Activated effector memory CD4-positive, alpha-beta T cell treated with Interleukin-2 at 50 U/mL for 16 hours (primary cell): ENCODE data around the gene OR8A1.
"Not testable (repeated sequence)": the region's sequence is repeated elsewhere in the genome, so short reads cannot be mapped to it uniquely, and the experiment has no call there.

ENCODE experiments used
- DNase-seq: peaks from one replicate; pipeline ENCODE4 v3.0.0-alpha.2; 2020

Gene OR8A1

GRCh38 chr11:124597626-124598025 lies 27.8 kb downstream of the OR8A1 start:
- DNase-seq: no peak

GRCh38 chr11:124600621-124601320 lies 31.0 kb downstream of the OR8A1 start:
- no peak for DNase-seq

GRCh38 chr11:124602193-124602592 lies 32.4 kb downstream of the OR8A1 start:
- DNase-seq: no peak

GRCh38 chr11:124602723-124603122 lies 32.9 kb downstream of the OR8A1 start:
- not testable (repeated sequence) for DNase-seq

GRCh38 chr11:124605719-124606118 lies 35.9 kb downstream of the OR8A1 start:
- no peak for DNase-seq

- no peak for DNase-seq
These were observed 38.4 kb downstream of the OR8A1 start for GRCh38 chr11:124608147-124608546.

- DNase-seq: no peak
These were observed 40.5 kb downstream of the OR8A1 start for GRCh38 chr11:124610295-124610694.

- DNase-seq: no peak
These were observed 41.3 kb downstream of the OR8A1 start, which contains the start of gene PANX3 for GRCh38 chr11:124611064-124611463. TSS of gene PANX3 (plus strand) at chr11:124611428. CDS start at chr11:124611557, 129 bp downstream.

- DNase-seq: no peak
These were observed 42.2 kb downstream of the OR8A1 start for GRCh38 chr11:124612045-124612444.

- DNase-seq: no peak
These were observed 42.9 kb downstream of the OR8A1 start for GRCh38 chr11:124612567-124613246.

GRCh38 chr11:124618863-124619262 lies 49.1 kb downstream of the OR8A1 start:
- DNase-seq: no peak
